Pancreas (tissue), 10 donors: ENCODE data around the gene ZFP64. TPM values are rescaled to one million over a fixed set of nuclear protein-coding genes. Genes with fewer than 3 reads are reported as not detected.

Source experiments
- ATAC-seq, 4 donors: fragments of 200-7000 bp; cut with Tn5 transposase; one replicate each; pipeline versions ENCODE4 v1.8.0 to v1.9.1; 2020; ENCODE audit warnings: mild to moderate bottlenecking in 4 of 4, moderate library complexity in 4 of 4
- DNase-seq, 6 donors: peaks; one replicate each; pipeline ENCODE4 v3.0.0-alpha.2; 2020
- FAIRE-seq: peaks from 2 replicates; lab custom pipeline; 2012; peaks lifted over from hg19 to GRCh38; lab: Jason Lieb, UNC
- H3K27ac ChIP-seq, 4 donors: fragments of 200-600 bp; sonication (generic); 1 replicate in 3 of 4; 2 replicates in 1 of 4; pipeline versions ENCODE4 v1.5.0 to v1.8.0; 2020
- H3K27me3 ChIP-seq, 4 donors: fragments of 200-600 bp; one replicate each; pipeline ENCODE4 v1.8.0; 2021
- H3K36me3 ChIP-seq, 3 donors: fragments of 200-600 bp; sonication (generic) in 1 of 3; one replicate each; pipeline versions ENCODE4 v1.5.0 to v1.8.0; 2020 to 2021
- H3K4me1 ChIP-seq, 3 donors: fragments of 200-600 bp; one replicate each; pipeline ENCODE4 v1.8.0; 2021
- H3K4me3 ChIP-seq, 4 donors: fragments of 200-600 bp; sonication (generic) in 2 of 4; one replicate each; pipeline versions ENCODE4 v1.5.0 to v1.8.0; 2020 to 2021
- H3K9me3 ChIP-seq, 4 donors: fragments of 200-600 bp; one replicate each; pipeline ENCODE4 v1.8.0; 2021
- WGBS, 2 donors: extraction: QIAGEN DNeasy Blood & Tissue Kit; methylation state at CpG; one replicate each; pipeline ENCODE4 v1.1.7; 2013; 5-methylcytosine and 5-hydroxymethylcytosine counted together
- intact Hi-C, 3 donors: fragments of 100-400 bp; cut with DNase I; formaldehyde crosslinking; loops; one replicate each; pipeline versions ENCODE4 v1.11.1 to v1.14.2; 2022
- polyA plus RNA-seq, 2 donors: library from polyadenylated mRNA; stranded (reverse); fragments of 200-250 nt; gene quantifications; one replicate each; pipeline ENCODE4 v1.2.3, GENCODE V29; 2013
- total RNA-seq, 6 donors: library from RNA; stranded (reverse); fragmentation: NEBNext Ultra II Directional in 4 of 6; extraction: Animal tissue kit (Norgen Biotek cat#: 25700) in 4 of 6; gene quantifications; one replicate each; pipeline versions ENCODE4 v1.2.1 to v1.2.4, GENCODE V29; 2021 to 2023
- TF ChIP-seq, protein P1 (sequence below), 4 donors: fragments of 200-600 bp; sonication (generic) in 3 of 4; IDR thresholded peaks; one replicate each; pipeline versions ENCODE4 v1.5.0 to v1.8.0; 2021; ENCODE audit warnings: antibody characterized with exemption in 4 of 4
- donor health status: healthy with polysubstance abuse.
- donor health status: DM: no; HTN: no; CAD: no; lungs with moderate emphysema.
- donor health status: DM: no; HTN: no; CAD: no.
- donor health status: control.
- donor health status: control.
- donor health status: Bipolar disorder and iron deficiency.
- donor health status: DM: yes; HTN: yes; CAD: no.
- donor health status: DM: no; HTN: no; CAD: no.
- donor health status: DM: no; HTN: no; CAD: no.
- donor health status: DM: yes; HTN: yes; CAD: no.

Gene ZFP64
- total and polyA plus RNA-seq, 8 donors = 3.2 to 9.6 (median 4.9) TPM

DNA sequence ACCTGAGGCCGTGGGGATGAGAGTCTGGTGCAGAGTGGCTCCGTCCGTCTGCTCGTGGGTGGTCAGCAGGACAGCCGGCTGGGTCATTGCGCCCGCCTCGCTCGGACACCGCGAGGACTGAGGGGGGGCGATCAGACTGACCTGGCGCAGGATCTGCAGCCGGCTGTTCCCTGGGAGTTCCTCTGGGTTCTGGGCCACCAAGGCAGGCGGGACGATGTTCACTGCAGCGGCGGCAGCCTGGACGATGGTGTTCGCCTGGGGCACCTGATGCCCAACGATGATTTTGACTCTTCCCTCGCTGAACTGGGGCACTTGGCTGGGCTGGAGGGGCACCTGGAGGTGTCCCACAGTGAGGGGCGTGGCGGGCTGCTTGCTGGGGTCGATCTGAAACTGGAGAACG lies 39.2 kb downstream of the ZFP64 start:
- intact Hi-C loops = no loop called here
- H3K9me3 ChIP-seq = no peaks in the 10 kb centered on the region

GRCh38 chr20:52150440-52151258 lies 40.9 kb downstream of the ZFP64 start:
- peak; percentile 66 for FAIRE-seq
- no peaks in the 10 kb centered on the region for H3K9me3 ChIP-seq
- H3K27ac ChIP-seq = no peak overlapping the region
- peak in 3 of 4 donors; percentile 66 to 77 (median 76) for ATAC-seq
- H3K4me3 ChIP-seq = no peak overlapping the region
- peaks cover 0 to 16% (median 6%) of the 10 kb centered on the region in 3 donors for H3K36me3 ChIP-seq
- TF ChIP-seq, protein P1, sequence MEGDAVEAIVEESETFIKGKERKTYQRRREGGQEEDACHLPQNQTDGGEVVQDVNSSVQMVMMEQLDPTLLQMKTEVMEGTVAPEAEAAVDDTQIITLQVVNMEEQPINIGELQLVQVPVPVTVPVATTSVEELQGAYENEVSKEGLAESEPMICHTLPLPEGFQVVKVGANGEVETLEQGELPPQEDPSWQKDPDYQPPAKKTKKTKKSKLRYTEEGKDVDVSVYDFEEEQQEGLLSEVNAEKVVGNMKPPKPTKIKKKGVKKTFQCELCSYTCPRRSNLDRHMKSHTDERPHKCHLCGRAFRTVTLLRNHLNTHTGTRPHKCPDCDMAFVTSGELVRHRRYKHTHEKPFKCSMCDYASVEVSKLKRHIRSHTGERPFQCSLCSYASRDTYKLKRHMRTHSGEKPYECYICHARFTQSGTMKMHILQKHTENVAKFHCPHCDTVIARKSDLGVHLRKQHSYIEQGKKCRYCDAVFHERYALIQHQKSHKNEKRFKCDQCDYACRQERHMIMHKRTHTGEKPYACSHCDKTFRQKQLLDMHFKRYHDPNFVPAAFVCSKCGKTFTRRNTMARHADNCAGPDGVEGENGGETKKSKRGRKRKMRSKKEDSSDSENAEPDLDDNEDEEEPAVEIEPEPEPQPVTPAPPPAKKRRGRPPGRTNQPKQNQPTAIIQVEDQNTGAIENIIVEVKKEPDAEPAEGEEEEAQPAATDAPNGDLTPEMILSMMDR (IDR thresholded peaks at IDR 0.05) = peak; percentile 54 to 72 (median 60)
- 48 to 53% methylated on average over 2 of the region's 2 CpGs for WGBS, 2 donors
- intact Hi-C loops = no loop called here
- DNase-seq = no peak
- no peaks in the 10 kb centered on the region for H3K4me1 ChIP-seq
- H3K27me3 ChIP-seq = no peaks in the 10 kb centered on the region

More for the DNA sequence above, 39.2 kb downstream of the ZFP64 start:
- Histone ChIP-seq H3K4me3 (no peak overlapping the region), H3K27ac (no peak overlapping the region), H3K27me3 (no peaks in the 10 kb centered on the region), H3K4me1 (no peaks in the 10 kb centered on the region), H3K36me3 (peaks cover 0 to 16% (median 6%) of the 10 kb centered on the region in 3 donors)
- DNase-seq = no peak
- no peak for FAIRE-seq
- TF ChIP-seq, protein P1 (IDR thresholded peaks at IDR 0.05) = no peak
- no peak for ATAC-seq
- WGBS, 2 donors = 89 to 91% methylated on average over 26 of the region's 26 CpGs

DNA sequence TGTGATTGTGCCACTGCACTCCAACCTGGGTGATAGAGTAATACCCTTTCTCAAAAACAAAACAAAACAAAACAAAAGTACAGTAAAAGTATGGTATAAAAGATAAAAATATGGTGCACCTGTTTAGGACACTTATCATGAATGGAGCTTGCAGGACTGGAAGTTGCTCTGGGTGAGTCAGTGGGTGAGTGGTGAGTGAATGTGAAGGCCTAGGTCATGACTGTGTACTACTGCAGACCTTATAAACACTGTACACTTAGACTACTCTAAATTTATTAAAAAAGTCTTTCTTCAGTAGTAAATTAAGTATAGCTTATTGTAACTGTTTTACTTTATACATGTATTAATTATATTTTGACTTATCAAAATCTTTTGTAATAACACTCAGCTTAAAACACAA lies 46.0 kb downstream of the ZFP64 start:
- no peak for ATAC-seq
- intact Hi-C loops = no loop called here
- FAIRE-seq = no peak
- no peak for DNase-seq
- H3K9me3 ChIP-seq = no peaks in the 10 kb centered on the region
- TF ChIP-seq, protein P1 (IDR thresholded peaks at IDR 0.05) = no peak
- no peaks in the 10 kb centered on the region for H3K36me3 ChIP-seq
- H3K27ac ChIP-seq = no peak overlapping the region
- no peaks in the 10 kb centered on the region for H3K27me3 ChIP-seq
- H3K4me3 ChIP-seq = no peak overlapping the region
- H3K4me1 ChIP-seq = no peaks in the 10 kb centered on the region

DNA sequence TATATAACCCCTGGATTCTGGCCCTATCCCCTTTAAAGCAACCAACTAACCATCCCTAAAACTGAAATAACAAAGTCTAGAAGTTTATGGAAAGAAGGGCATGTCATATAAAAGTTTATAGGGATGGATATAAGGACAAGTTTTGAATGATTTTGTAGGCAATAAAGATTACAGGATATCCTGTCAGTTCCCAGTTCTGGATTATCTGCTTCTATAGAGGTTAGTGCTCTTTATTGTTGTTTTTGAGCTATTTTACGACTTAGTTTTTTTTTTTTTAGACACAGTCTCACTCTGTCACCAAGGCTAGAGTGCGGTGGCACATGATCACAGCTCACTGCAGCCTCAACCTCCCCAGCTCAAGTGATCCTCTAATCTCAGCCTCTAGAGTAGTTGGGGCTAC lies 48.3 kb downstream of the ZFP64 start:
- intact Hi-C loops = no loop called here
- no peak overlapping the region for H3K27ac ChIP-seq
- H3K4me1 ChIP-seq = no peaks in the 10 kb centered on the region
- no peak for ATAC-seq
- TF ChIP-seq, protein P1 (IDR thresholded peaks at IDR 0.05) = no peak
- H3K27me3 ChIP-seq = no peaks in the 10 kb centered on the region
- H3K9me3 ChIP-seq = no peaks in the 10 kb centered on the region
- no peak overlapping the region for H3K4me3 ChIP-seq
- DNase-seq = no peak
- FAIRE-seq = no peak
- no peaks in the 10 kb centered on the region for H3K36me3 ChIP-seq
- WGBS, 2 donors = 80 to 92% methylated on average over 2 of the region's 2 CpGs

DNA sequence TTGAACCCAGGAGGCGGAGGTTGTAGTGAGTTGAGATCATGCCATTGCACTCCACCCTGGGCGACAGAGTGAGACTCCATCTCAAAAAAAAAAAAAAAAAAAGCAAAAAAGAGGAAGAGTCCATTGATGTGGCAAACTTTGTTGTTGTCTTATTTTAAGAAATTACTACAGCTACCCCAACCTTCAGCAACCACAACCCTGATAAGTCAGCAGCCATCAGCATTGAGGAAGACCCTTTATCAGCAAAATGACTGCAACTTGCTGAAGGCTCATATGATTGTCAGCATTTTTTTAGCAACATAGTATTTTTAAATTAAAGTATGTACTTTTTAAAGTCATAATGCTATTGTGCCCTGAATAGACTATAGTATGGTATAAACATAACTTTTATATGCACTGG lies 48.8 kb downstream of the ZFP64 start:
- DNase-seq = no peak
- Histone ChIP-seq H3K4me1 (no peaks in the 10 kb centered on the region), H3K27ac (no peak overlapping the region), H3K9me3 (no peaks in the 10 kb centered on the region), H3K36me3 (no peaks in the 10 kb centered on the region), H3K27me3 (no peaks in the 10 kb centered on the region), H3K4me3 (no peak overlapping the region)
- 82% methylated on average over 2 of the region's 2 CpGs for WGBS, 2 donors
- FAIRE-seq = no peak
- TF ChIP-seq, protein P1 (IDR thresholded peaks at IDR 0.05) = no peak
- intact Hi-C loops = no loop called here
- ATAC-seq = no peak
